Mesenchymal stem cell (in vitro differentiated cells and primary cell): ENCODE measurements around the gene CISD2.

Experiments
- DNase-seq: peaks from one replicate; pipeline ENCODE4 v3.0.0-alpha.2; 2013
- H2AFZ ChIP-seq: one replicate; pipeline ENCODE4 v1.6.1; 2013; ENCODE audit warnings: low read depth, mild to moderate bottlenecking, control low read depth, inconsistent platforms, low read length, moderate library complexity
- H2AK5ac ChIP-seq: 2 replicates; pipeline ENCODE4 v1.6.1; 2013; ENCODE audit warnings: low read length, moderate library complexity, mild to moderate bottlenecking, inconsistent platforms; ENCODE audit not compliant: severe bottlenecking
- H2BK120ac ChIP-seq: one replicate; pipeline ENCODE4 v1.6.1; 2013; ENCODE audit warnings: low read depth, mild to moderate bottlenecking, inconsistent platforms, low read length, moderate library complexity
- H2BK12ac ChIP-seq, 2 experiments: one replicate each; pipeline ENCODE4 v1.6.1; 2013; ENCODE audit warnings: inconsistent platforms in 2 of 2, low read length in 2 of 2, mild to moderate bottlenecking in 2 of 2, moderate library complexity in 2 of 2, control low read depth in 1 of 2
- H2BK15ac ChIP-seq: one replicate; pipeline ENCODE4 v1.6.1; 2013; ENCODE audit warnings: mild to moderate bottlenecking, low read depth, inconsistent platforms; ENCODE audit not compliant: poor library complexity, severe bottlenecking
- H2BK5ac ChIP-seq: 2 replicates; pipeline ENCODE4 v1.6.1; 2013; ENCODE audit warnings: low read depth, mild to moderate bottlenecking, low read length, control low read depth, inconsistent platforms; ENCODE audit not compliant: poor library complexity, severe bottlenecking
- H3K14ac ChIP-seq, 2 experiments: one replicate each; pipeline ENCODE4 v1.6.1; 2013; ENCODE audit warnings: inconsistent platforms in 2 of 2, low read length in 2 of 2, control low read depth in 1 of 2, mild to moderate bottlenecking in 1 of 2, moderate library complexity in 1 of 2
- H3K18ac ChIP-seq, 2 experiments: one replicate each; pipeline ENCODE4 v1.6.1; 2013; ENCODE audit warnings: inconsistent platforms in 2 of 2, low read length in 2 of 2, control low read depth in 1 of 2, low read depth in 1 of 2, mild to moderate bottlenecking in 1 of 2
- H3K23ac ChIP-seq, 2 experiments: one replicate each; pipeline ENCODE4 v1.6.1; 2013; ENCODE audit warnings: inconsistent platforms in 2 of 2, low read length in 2 of 2, mild to moderate bottlenecking in 2 of 2, moderate library complexity in 2 of 2, control low read depth in 1 of 2
- H3K27ac ChIP-seq: 2 replicates; pipeline ENCODE4 v1.5.1; 2013; ENCODE audit warnings: mild to moderate bottlenecking, moderate library complexity, low read length, control low read depth, inconsistent platforms; ENCODE audit not compliant: poor library complexity, severe bottlenecking
- H3K27me3 ChIP-seq, 2 experiments: 2 replicates each; pipeline versions ENCODE4 v1.6.1 to v1.7.0; 2013; ENCODE audit warnings: low read length in 2 of 2, mild to moderate bottlenecking in 2 of 2, moderate library complexity in 2 of 2, control low read depth in 1 of 2, inconsistent platforms in 1 of 2; ENCODE audit not compliant: control insufficient read depth in 1 of 2, insufficient read depth in 1 of 2
- H3K36me3 ChIP-seq, 2 experiments: 2 replicates each; pipeline versions ENCODE4 v1.6.1 to v1.7.0; 2013; ENCODE audit warnings: low read length in 2 of 2, control low read depth in 1 of 2, inconsistent platforms in 1 of 2, low read depth in 1 of 2, mild to moderate bottlenecking in 1 of 2; ENCODE audit not compliant: insufficient read depth in 2 of 2, control insufficient read depth in 1 of 2
- H3K4ac ChIP-seq, 2 experiments: one replicate each; pipeline ENCODE4 v1.6.1; 2013; ENCODE audit warnings: inconsistent platforms in 2 of 2, low read length in 2 of 2, mild to moderate bottlenecking in 2 of 2, moderate library complexity in 2 of 2, control low read depth in 1 of 2, low read depth in 1 of 2
- H3K4me1 ChIP-seq: 2 replicates; pipeline ENCODE4 v1.6.1; 2013; ENCODE audit warnings: low read depth, low read length, control low read depth; ENCODE audit not compliant: control insufficient read depth, insufficient read depth
- H3K4me2 ChIP-seq: 2 replicates; pipeline ENCODE4 v1.6.1; 2013; ENCODE audit warnings: low read length, mild to moderate bottlenecking, inconsistent platforms; ENCODE audit not compliant: poor library complexity, severe bottlenecking
- H3K4me3 ChIP-seq, 2 experiments: 2 replicates each; pipeline versions ENCODE4 v1.5.1 to v1.7.0; 2013; ENCODE audit warnings: low read length in 2 of 2, mild to moderate bottlenecking in 2 of 2, control low read depth in 1 of 2, low read depth in 1 of 2; ENCODE audit not compliant: insufficient read depth in 1 of 2
- H3K79me1 ChIP-seq: replicated peaks from 2 replicates; pipeline ENCODE4 v1.6.1; 2013; ENCODE audit warnings: mild to moderate bottlenecking, control low read depth, low read length, inconsistent platforms; ENCODE audit not compliant: poor library complexity, severe bottlenecking
- H3K9ac ChIP-seq: 2 replicates; pipeline ENCODE4 v1.7.0; 2013; ENCODE audit warnings: mild to moderate bottlenecking, low read length, moderate library complexity
- H3K9me3 ChIP-seq: 2 replicates; pipeline ENCODE4 v1.7.0; 2013; ENCODE audit warnings: mild to moderate bottlenecking, low read length; ENCODE audit not compliant: control insufficient read depth
- H4K8ac ChIP-seq: one replicate; pipeline ENCODE4 v1.6.1; 2013; ENCODE audit warnings: inconsistent platforms, mild to moderate bottlenecking, low read length, moderate library complexity
- H4K91ac ChIP-seq: one replicate; pipeline ENCODE4 v1.6.1; 2013; ENCODE audit warnings: mild to moderate bottlenecking, low read length, inconsistent platforms
- WGBS: methylation state at CpG from one replicate; pipeline ENCODE4 v1.1.7; 2013; ENCODE audit warnings: mixed read lengths; 5-methylcytosine and 5-hydroxymethylcytosine counted together

The CISD2 gene

GRCh38 chr4:102843273-102843672, 25.5 kb upstream of the CISD2 start:
- no peak overlapping the region for H3K4me2 ChIP-seq
- no peak overlapping the region for H3K4me3 ChIP-seq
- no peak overlapping the region for H2AFZ ChIP-seq
- H4K8ac ChIP-seq: no peak overlapping the region
- no peaks in the 10 kb centered on the region for H3K27me3 ChIP-seq
- no peak overlapping the region for H3K23ac ChIP-seq
- no peak overlapping the region for H3K14ac ChIP-seq
- H3K27ac ChIP-seq: no peak overlapping the region
- H3K36me3 ChIP-seq: peaks cover 0 to 16% of the 10 kb centered on the region in 2 experiments
- H3K18ac ChIP-seq: no peak overlapping the region
- no peaks in the 10 kb centered on the region for H3K79me1 ChIP-seq
- no peak overlapping the region for H2AK5ac ChIP-seq
- H2BK120ac ChIP-seq: no peak overlapping the region
- H3K4ac ChIP-seq: no peak overlapping the region
- no peak overlapping the region for H4K91ac ChIP-seq
- DNase-seq: no peak
- no peak overlapping the region for H2BK5ac ChIP-seq
- no peaks in the 10 kb centered on the region for H3K4me1 ChIP-seq
- no peak overlapping the region for H2BK15ac ChIP-seq
- no peak overlapping the region for H3K9ac ChIP-seq
- no peak overlapping the region for H2BK12ac ChIP-seq
- no peaks in the 10 kb centered on the region for H3K9me3 ChIP-seq

- no peak overlapping the region for H4K91ac ChIP-seq
- H2BK15ac ChIP-seq: no peak overlapping the region
- H2BK12ac ChIP-seq: no peak overlapping the region
- WGBS: 89% methylated on average over 1 of the region's 1 CpG
- H3K4me3 ChIP-seq: no peak overlapping the region
- H2BK120ac ChIP-seq: no peak overlapping the region
- no peak overlapping the region for H3K23ac ChIP-seq
- H3K4me1 ChIP-seq: no peaks in the 10 kb centered on the region
- H4K8ac ChIP-seq: no peak overlapping the region
- H3K27me3 ChIP-seq: no peaks in the 10 kb centered on the region
- H2AK5ac ChIP-seq: no peak overlapping the region
- DNase-seq: peak; percentile 7
- H3K36me3 ChIP-seq: peaks cover 0 to 16% of the 10 kb centered on the region in 2 experiments
- no peak overlapping the region for H2BK5ac ChIP-seq
- H3K4me2 ChIP-seq: no peak overlapping the region
- no peak overlapping the region for H3K18ac ChIP-seq
- no peak overlapping the region for H3K27ac ChIP-seq
- no peaks in the 10 kb centered on the region for H3K79me1 ChIP-seq
- H3K4ac ChIP-seq: no peak overlapping the region
- H3K9ac ChIP-seq: no peak overlapping the region
- no peak overlapping the region for H3K14ac ChIP-seq
- H2AFZ ChIP-seq: no peak overlapping the region
- no peaks in the 10 kb centered on the region for H3K9me3 ChIP-seq
These were observed 24.9 kb upstream of the CISD2 start for GRCh38 chr4:102843938-102844337.

GRCh38 chr4:102847687-102848086, 21.1 kb upstream of the CISD2 start:
- Histone ChIP-seq H3K27me3 (no peaks in the 10 kb centered on the region), H2BK5ac (no peak overlapping the region), H2AFZ (no peak overlapping the region), H3K4me2 (no peak overlapping the region), H3K27ac (no peak overlapping the region), H3K4me3 (no peak overlapping the region), H3K36me3 (peaks cover 0 to 6% of the 10 kb centered on the region in 2 experiments), H3K4ac (no peak overlapping the region), H2AK5ac (no peak overlapping the region), H3K23ac (no peak overlapping the region), H3K9ac (no peak overlapping the region), H2BK120ac (no peak overlapping the region), H2BK15ac (no peak overlapping the region), H3K4me1 (no peaks in the 10 kb centered on the region), H4K91ac (no peak overlapping the region), H2BK12ac (no peak overlapping the region), H3K79me1 (no peaks in the 10 kb centered on the region), H3K18ac (no peak overlapping the region), H3K9me3 (no peaks in the 10 kb centered on the region), H3K14ac (no peak overlapping the region), H4K8ac (no peak overlapping the region)
- DNase-seq: no peak
- 99% methylated on average over 8 of the region's 8 CpGs for WGBS

GRCh38 chr4:102849579-102850104, 19.1 kb upstream of the CISD2 start:
- H3K79me1 ChIP-seq: no peaks in the 10 kb centered on the region
- no peak overlapping the region for H2AK5ac ChIP-seq
- no peak overlapping the region for H3K23ac ChIP-seq
- no peaks in the 10 kb centered on the region for H3K36me3 ChIP-seq
- no peaks in the 10 kb centered on the region for H3K27me3 ChIP-seq
- no peak overlapping the region for H2BK15ac ChIP-seq
- H3K14ac ChIP-seq: no peak overlapping the region
- H3K4me2 ChIP-seq: no peak overlapping the region
- no peak overlapping the region for H3K4me3 ChIP-seq
- no peak overlapping the region for H3K9ac ChIP-seq
- H2AFZ ChIP-seq: no peak overlapping the region
- no peak overlapping the region for H2BK120ac ChIP-seq
- no peaks in the 10 kb centered on the region for H3K4me1 ChIP-seq
- 100% methylated on average over 1 of the region's 3 CpGs for WGBS
- no peak overlapping the region for H3K18ac ChIP-seq
- H3K27ac ChIP-seq: no peak overlapping the region
- no peaks in the 10 kb centered on the region for H3K9me3 ChIP-seq
- H4K91ac ChIP-seq: no peak overlapping the region
- DNase-seq: no peak
- H2BK12ac ChIP-seq: no peak overlapping the region
- no peak overlapping the region for H2BK5ac ChIP-seq
- H4K8ac ChIP-seq: no peak overlapping the region
- H3K4ac ChIP-seq: no peak overlapping the region
